HG03520 (cell line): ENCODE measurements around the gene PMEL.
"Not testable (repeated sequence)": the region's sequence is repeated elsewhere in the genome, so short reads cannot be mapped to it uniquely, and the experiment has no call there.

Experiments used
- ATAC-seq: cut with Tn5 transposase; IDR thresholded peaks from one replicate; pipeline ENCODE4 v1.9.1; 2021; ENCODE audit warnings: mild to moderate bottlenecking, moderate library complexity; ENCODE audit not compliant: unreplicated experiment

Gene PMEL

DNA sequence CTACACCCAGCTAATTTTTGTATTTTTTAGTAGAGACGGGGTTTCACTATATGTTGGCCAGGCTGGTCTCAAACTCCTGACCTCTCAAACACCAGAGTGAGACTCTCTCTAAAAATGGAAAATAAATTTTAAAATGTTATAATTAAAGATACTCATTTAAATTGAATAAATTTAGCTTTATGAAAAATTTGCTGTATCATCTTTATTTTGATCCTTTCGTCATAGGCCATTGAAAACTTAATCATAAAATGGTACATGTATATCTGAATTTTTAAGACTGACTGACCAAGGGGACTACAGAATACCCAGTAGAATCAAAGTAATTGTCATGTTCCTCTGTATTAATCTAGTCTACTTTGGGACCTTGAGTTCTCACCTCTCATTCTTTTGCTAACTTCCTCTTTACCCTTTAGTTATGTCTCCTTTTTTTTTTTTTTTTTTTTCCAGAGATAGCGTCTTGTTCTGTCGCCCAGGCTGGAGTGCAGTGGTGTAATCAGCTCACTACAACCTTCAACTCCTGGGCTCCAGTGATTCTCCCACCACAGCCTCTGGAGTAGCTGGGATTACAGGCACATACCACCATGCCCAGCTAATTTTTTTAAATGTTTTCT, 17.5 kb upstream of the PMEL start:
- ATAC-seq = no peak

DNA sequence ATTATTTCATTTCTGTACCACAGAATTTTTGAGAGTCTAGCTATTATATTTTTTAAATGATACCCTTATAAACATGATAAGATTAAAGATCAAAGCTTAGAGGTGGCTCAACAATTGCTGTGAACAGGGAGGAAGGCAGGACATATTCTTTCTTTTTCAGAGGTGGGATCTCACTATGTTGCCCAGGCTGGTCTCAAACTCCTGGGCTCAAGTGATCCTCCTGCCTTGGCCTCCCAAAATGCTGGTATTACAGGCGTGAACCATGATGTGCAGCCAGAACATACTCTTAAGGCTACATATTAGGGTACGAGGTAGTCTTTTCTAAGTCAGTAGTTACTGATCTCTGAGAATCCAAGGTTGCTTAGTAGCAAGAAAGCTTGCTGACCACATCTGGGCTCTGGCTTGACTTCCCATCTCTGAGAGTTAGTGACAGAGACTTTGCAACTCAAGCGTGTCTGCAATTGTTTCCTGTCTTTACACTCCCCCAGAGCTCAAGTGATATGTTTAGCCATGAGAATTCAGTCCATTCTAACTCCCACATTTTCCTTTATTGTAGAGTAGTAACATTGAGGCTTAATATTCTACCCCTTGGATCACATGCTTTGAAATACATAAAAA, 16.6 kb upstream of the PMEL start:
- ATAC-seq = peak; percentile 69

- ATAC-seq = not testable (repeated sequence)
Measured at GRCh38 chr12:55981882-55982281, 16.0 kb upstream of the PMEL start.

- no peak for ATAC-seq
Measured at GRCh38 chr12:55979069-55979468, 13.2 kb upstream of the PMEL start.

DNA sequence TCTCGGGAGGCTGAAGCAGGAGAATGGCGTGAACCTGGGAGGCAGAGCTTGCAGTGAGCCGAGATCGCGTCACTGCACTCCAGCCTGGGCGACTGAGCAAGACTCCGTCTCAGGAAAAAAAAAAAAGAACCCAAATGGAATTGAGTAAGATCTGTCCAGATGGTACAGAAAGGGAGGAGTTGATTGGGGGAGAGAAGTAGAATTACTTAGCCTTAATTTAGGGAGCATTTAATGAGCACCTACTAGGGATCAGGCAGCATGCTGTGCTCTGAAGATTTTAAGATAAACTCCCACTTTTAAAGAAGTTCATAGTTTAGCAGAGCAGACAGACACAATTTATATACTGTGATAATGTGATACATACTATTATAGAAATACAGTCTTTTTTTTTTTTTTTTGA, 12.6 kb upstream of the PMEL start:
- ATAC-seq = no peak

GRCh38 chr12:55974308-55974730, 8.5 kb upstream of the PMEL start:
- peak; percentile 4 for ATAC-seq

DNA sequence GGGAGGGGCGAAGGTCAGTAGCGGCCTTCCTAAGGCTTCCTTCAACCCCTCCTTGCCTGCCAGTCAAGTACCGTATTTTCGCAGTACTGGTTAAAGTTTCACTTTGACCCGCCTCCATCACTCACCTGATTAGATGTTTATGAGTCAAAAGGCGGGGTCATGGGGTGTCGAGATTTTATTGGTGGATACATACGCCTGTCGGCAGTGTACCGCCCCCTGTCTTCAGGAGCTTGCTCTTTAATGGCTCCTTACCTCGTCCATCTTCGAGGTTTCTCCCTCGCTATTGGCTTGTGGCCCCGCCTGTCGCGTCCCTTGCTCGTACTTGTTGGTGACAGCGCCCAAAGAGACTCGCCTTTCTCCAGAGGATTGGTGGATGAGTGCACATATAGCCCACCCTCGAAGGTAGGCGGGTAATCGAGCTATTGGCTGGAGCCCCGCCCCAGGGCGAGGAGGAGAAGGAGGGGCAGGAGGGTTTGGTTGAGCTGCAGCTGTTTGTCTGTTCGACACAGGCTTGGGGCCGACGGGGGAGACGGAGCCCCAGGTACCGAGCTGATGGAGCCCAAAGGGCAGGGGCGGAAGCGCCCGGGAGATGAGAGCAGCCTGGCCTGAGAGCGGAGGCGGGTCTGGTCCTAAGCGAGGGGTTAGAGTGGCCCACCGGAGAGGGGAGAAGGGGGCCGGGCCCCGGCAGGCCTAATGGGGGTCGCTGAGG, 7.9 kb upstream of the PMEL start, which contains the start of gene RAB5B:
TSS of gene RAB5B (plus strand) at position 480 of the 709 bp plus-strand sequence. CDS start 12,883 bp downstream, outside the sequence.
- ATAC-seq = peak; percentile 90

GRCh38 chr12:55972911-55973598, 7.2 kb upstream of the PMEL start:
- no peak for ATAC-seq

DNA sequence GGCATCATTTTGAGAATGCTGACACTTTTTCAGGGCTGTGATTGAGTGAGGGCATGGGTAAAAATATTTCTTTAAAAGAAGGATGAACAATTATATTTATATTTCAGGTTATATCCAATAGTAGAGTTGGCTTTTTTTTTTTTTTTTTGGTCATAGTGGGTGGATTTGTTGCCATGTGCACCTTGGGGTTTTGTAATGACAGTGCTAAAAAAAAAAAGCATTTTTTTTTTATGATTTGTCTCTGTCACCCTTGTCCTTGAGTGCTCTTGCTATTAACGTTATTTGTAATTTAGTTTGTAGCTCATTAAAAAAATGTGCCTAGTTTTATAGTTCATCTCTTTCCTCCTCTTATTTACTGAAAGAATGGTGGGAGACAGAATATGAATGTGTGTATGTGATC, 6.6 kb upstream of the PMEL start:
- ATAC-seq = no peak

- ATAC-seq = no peak
Measured at GRCh38 chr12:55972042-55972441, 6.2 kb upstream of the PMEL start.

DNA sequence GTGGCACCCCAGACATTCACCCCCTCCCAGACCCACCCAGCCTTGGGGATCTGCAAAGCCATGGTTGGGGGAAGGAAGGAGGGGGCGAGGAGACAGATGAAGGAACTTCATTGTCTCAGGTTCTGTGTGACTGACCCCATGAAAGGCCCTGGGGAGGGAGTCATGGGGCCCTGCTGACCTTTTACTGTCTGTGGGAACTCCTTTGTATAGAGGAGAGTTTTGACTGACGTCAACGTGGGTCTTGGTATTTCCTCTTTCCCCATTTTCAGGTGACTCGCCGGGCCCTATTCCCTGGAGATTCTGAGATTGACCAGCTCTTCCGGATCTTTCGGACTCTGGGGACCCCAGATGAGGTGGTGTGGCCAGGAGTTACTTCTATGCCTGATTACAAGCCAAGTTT, 4.9 kb upstream of the PMEL start:
- no peak for ATAC-seq

DNA sequence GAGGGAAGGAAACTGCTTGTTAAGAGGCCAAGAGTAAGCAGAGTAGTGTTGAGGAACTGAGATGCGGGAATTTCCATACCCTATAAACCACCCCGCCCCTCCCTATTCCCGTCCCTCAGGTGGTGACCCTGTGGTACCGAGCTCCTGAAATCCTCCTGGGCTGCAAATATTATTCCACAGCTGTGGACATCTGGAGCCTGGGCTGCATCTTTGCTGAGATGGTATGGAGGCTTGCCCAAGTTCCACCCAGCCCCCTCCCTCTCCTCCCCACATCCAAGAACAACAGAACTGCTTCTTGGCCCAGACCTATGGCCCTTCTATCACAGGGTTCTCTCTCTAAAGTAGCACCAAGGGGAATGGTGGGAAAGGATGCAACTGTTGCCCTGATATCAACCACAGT, 3.5 kb upstream of the PMEL start:
- no peak for ATAC-seq

DNA sequence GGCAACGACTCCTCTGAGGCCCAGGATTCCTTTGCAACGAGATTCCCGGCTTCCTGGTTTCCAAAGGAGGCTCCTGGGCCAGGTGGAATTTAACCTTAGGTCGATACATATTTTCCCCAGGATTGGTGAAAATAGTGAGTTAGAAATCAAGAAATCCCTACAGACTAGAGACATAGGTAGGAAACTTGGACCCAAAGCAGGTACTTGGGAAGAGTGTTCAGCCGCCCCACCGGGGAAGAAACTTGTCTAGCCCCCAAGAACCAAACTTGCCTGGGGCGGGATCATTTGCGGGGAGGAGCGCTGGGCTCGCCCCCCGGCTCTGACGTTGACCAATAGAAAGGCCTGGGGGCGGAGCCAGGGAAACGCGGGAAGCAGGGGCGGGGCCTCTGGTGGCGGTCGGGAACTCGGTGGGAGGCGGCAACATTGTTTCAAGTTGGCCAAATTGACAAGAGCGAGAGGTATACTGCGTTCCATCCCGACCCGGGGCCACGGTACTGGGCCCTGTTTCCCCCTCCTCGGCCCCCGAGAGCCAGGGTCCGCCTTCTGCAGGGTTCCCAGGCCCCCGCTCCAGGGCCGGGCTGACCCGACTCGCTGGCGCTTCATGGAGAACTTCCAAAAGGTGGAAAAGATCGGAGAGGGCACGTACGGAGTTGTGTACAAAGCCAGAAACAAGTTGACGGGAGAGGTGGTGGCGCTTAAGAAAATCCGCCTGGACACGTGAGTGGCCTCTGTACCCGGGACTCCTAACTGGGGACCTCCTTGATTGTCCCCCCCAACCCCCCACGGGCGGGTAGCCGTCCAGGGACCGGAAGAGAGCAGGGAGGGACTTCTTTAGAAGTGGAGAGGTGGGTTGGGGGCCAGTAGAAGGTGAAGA, 803 bp upstream of the PMEL start, which contains the start of gene CDK2:
TSS of gene CDK2 (plus strand) at position 423 of the 874 bp plus-strand sequence. CDS start at position 602, 179 bp downstream.
- peak; percentile 93 for ATAC-seq

DNA sequence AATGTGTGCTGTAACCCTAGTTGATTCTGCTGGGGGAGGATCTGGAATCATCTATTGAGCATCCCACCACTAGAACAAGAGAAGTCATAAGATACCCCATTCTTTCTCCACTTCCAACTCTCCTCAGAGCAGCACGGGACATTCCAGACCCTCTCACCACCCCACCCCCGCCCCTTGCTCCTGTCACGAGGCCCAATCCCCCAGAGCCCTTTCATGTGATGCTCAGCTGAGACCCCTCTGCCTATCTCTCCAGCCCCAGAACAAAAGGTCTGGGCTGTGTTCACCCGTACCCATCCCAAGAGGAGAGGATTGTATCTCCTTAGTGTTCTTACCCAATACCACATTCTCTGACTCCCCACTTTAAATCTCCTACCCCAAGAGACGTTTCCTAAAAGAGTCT, 602 bp downstream of the PMEL start:
- ATAC-seq = no peak

- ATAC-seq = no peak
Measured at GRCh38 chr12:55963760-55964159, 2.1 kb downstream of the PMEL start.

DNA sequence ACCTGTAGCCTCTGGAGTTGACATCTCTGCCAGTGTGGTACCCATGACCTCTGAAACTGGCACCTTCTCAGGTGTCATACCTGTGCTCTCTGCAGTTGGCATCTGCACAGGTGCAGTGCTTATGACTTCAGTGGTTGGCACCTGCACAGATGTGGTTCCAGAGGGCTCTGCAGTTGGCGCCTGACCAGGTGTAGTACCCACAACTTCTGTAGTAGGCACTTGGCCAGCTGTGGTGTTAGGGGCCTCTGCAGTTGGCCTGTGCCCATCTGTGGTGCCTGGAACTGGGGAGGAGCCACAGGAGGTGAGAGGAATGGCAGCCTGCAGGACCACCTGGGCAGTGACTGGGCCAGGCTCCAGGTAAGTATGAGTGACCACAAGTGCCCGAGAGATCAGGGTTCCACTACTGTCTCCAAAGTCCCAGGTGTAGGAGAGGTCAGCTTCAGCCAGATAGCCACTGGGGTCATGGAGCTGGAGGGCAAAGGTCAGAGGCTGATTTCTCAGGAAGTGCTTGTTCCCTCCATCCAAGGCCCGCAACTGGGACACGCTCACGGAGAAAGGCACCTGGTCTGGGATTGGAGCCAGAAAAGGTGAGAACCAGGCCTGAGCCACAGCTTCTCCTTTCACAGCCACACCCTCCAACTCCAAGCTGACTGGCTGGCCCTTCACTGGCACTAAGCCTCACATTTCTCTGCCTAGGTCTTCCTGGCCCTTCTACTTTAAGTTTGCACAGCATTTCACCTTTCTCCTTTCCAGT, 8.6 kb downstream of the PMEL start:
- no peak for ATAC-seq

- no peak for ATAC-seq
Measured at GRCh38 chr12:55955800-55956508, 9.9 kb downstream of the PMEL start.

DNA sequence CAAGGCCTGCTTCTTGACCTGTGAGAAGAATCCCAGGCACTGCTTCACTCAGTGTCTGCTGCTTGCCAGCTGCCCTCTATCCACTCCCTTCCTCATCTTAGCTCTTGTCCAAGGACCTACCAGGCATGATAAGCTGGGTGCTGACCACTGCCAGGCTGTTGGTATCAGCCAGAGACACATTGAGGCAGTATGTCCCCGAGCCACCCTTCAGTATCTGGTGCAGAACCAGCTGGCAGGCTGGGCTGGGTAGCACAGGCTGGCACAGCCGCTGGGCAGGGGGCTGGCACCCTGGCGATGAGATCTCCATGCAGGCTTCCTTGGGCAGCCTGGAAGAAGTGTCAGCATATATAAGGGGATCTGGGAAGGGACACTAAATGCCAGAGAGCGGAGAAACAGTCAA, 10.5 kb downstream of the PMEL start:
- ATAC-seq = no peak

DNA sequence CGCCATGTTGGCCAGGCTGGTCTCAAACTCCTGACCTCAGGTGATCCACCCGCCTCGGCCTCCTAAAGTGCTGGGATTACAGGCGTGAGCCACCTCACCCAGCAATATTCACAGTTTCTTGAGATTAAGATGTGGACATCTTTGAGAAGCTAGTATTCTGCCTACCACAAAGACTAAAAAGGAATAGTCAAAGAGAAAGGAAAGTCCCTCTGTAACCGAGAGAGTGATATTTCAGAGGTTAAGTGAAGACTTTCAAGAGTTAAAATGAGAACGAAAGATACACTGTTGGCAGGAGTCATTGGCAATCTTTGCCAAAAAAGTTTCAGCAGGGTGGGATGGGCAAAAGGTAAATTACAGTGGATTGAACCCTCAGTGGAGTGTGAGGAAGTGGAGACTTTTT, 19.3 kb downstream of the PMEL start:
- ATAC-seq = no peak
